GM13976 (cell line): Measurements from ENCODE around the gene PIF1.
A peak's percentile ranks its signal among the peaks of the same experiment; 100 is the strongest.

ENCODE experiments used
- DNase-seq: peaks from one replicate; pipeline ENCODE4 v3.0.0; 2012; ENCODE audit warnings: low spot score
- in situ Hi-C: fragments of 300-500 bp; cut with MboI; formaldehyde crosslinking; loops from one replicate; pipeline ENCODE4 v1.12.0; 2022; ENCODE audit warnings: low sequenced_read_pairs, mixed read lengths, inconsistent platforms; ENCODE audit not compliant: unreplicated experiment
- TF ChIP-seq, protein P1 (sequence below): IDR thresholded peaks from 2 replicates; pipeline ENCODE4 v1.5.1; 2012; ENCODE audit warnings: borderline replicate concordance, mild to moderate bottlenecking; ENCODE audit not compliant: insufficient read depth; ENCODE audit errors: extremely low read depth, missing control alignments, control extremely low read depth

The PIF1 gene

GRCh38 chr15:64813075-64813474 lies 12.4 kb downstream of the PIF1 start:
- in situ Hi-C loops: no loop called here
- DNase-seq: peak; percentile 34
- TF ChIP-seq, protein P1, sequence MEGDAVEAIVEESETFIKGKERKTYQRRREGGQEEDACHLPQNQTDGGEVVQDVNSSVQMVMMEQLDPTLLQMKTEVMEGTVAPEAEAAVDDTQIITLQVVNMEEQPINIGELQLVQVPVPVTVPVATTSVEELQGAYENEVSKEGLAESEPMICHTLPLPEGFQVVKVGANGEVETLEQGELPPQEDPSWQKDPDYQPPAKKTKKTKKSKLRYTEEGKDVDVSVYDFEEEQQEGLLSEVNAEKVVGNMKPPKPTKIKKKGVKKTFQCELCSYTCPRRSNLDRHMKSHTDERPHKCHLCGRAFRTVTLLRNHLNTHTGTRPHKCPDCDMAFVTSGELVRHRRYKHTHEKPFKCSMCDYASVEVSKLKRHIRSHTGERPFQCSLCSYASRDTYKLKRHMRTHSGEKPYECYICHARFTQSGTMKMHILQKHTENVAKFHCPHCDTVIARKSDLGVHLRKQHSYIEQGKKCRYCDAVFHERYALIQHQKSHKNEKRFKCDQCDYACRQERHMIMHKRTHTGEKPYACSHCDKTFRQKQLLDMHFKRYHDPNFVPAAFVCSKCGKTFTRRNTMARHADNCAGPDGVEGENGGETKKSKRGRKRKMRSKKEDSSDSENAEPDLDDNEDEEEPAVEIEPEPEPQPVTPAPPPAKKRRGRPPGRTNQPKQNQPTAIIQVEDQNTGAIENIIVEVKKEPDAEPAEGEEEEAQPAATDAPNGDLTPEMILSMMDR: no peak

DNA sequence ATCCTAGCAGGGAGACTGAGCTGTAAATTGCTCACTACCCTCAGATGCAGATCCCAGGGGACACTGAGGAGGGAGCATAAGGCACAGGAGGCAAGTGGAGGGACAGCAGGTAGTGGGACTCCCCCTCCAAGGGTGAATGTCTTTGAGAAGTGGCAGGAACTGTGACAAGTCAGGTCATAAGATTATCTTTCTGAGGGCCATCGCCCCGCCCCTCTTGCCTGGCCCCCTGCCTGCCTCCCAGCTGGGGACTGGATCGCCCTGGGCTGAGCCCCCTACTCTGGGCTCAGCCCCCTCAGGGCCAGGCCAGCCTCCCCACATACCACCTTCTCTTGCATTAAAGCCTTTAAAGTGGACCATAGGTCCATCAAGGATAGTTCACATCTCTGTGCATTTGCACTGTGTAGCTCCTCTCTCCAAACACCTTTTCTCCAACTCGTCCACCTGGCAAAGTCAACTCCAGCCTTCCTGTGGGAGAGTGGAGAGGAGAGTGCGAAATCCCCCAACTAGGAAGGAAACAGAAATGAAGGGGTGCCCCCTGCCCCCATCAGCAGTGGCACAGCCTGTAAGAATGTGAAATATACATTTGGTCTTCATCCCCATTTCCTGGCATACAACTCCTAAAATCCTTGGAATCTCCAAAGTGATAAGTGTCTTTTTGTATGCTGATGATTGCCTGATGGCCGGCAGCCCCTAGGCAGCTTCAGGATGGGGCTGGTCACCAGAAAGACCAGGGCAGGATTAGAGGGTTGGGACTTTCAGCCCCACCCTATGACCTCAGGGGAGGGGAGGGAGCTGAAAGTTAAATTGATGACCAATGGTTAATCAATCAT lies 14.7 kb downstream of the PIF1 start:
- TF ChIP-seq, protein P1: no peak
- in situ Hi-C loops: no loop called here
- no peak for DNase-seq

GRCh38 chr15:64809649-64810496 lies 15.6 kb downstream of the PIF1 start:
- TF ChIP-seq, protein P1: peak; percentile 90
- peak; percentile 86 for DNase-seq
- in situ Hi-C loops: loop anchor here (10.0 kb wide), 1 partner anchor 55 kb away; no protein-coding TSS in a partner anchor

DNA sequence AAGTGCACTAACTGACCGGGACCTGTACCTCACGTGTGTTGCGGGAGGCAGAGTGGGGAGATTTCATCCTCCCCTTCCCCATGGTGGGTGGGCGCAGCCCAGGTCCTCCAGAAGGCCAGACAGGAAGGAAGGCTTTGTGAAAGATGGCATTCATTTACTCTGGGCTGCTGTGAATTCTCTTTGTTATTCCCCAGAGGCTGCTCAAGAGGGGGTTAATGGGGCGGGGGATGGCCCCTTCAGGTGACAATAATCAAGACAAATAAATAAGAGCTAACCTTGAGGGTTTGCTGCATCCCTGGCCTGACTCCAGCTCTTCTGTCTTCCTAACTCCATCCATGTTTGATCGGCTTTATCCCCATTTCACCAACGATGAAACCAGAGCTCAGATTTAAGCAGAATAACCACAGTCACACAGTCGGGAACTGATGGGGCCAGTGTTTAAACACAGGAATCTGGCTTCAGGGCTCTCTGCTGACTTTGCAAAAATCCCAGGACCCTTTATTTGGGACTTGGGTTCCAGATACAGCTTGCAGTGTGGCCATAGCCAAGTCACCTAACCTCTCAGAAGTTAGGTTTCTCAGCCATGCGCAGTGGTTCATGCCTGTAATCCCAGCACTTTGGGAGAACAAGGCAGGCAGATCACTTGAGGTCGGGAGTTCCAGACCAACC lies 16.5 kb downstream of the PIF1 start:
- peak; percentile 15 for DNase-seq
- TF ChIP-seq, protein P1: no peak
- in situ Hi-C loops: loop anchor here (10.0 kb wide), 1 partner anchor 54 kb away; no protein-coding TSS in a partner anchor

DNA sequence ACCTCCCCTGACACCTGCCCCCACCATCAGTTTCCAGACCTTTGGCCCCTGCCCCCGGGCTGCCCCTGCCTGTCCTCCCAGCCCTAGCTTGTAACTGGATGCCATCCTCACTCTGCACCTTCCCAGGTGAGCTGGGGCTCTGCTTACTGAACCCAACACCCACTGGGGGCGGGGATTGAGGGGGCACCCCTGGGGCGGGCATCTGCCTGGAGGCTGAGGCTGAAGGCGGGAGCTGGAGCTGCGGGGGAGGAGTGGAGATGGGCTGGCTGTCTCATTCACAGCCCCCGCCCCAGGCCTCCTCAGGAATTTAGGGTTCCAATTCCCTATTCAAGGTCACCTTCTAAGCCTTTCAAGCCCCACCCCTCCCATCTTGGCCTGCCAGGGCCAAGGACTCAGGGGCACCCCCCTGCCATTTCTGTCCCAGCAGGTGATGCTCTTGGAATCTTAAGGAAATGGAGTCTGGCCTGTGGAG lies 17.7 kb downstream of the PIF1 start:
- TF ChIP-seq, protein P1: no peak
- no peak for DNase-seq
- in situ Hi-C loops: loop anchor here (10.0 kb wide), 1 partner anchor 53 kb away; no protein-coding TSS in a partner anchor

GRCh38 chr15:64807051-64807749 lies 18.2 kb downstream of the PIF1 start:
- TF ChIP-seq, protein P1: no peak
- in situ Hi-C loops: loop anchor here (10.0 kb wide), 1 partner anchor 52 kb away; no protein-coding TSS in a partner anchor
- no peak for DNase-seq
